ENCODE results near the gene ADD3.

ADD3 gene

GRCh38 chr10:110158051-110159005, 150.5 kb downstream of the ADD3 start:
- DNase-seq: no peak

GRCh38 chr10:110160081-110160480, 152.3 kb downstream of the ADD3 start:
- no peak for DNase-seq

GRCh38 chr10:110160522-110160921, 152.7 kb downstream of the ADD3 start:
- no peak for DNase-seq

GRCh38 chr10:110162741-110163145, 155.0 kb downstream of the ADD3 start:
- no peak for DNase-seq

- no peak for DNase-seq
These were observed 155.5 kb downstream of the ADD3 start for GRCh38 chr10:110163192-110163773.

GRCh38 chr10:110163841-110164240, 156.1 kb downstream of the ADD3 start:
- no peak for DNase-seq

- DNase-seq: peak in 1 of 2 experiments; percentile 52
These were observed 157.5 kb downstream of the ADD3 start for GRCh38 chr10:110165239-110165638.

GRCh38 chr10:110167149-110167548, 159.4 kb downstream of the ADD3 start:
- no peak for DNase-seq

GRCh38 chr10:110168601-110169481, 161.1 kb downstream of the ADD3 start:
- no peak for DNase-seq

GRCh38 chr10:110169586-110169985, 161.8 kb downstream of the ADD3 start:
- no peak for DNase-seq

GRCh38 chr10:110170142-110170971, 162.6 kb downstream of the ADD3 start:
- DNase-seq: no peak

- DNase-seq: no peak
These were observed 163.2 kb downstream of the ADD3 start for GRCh38 chr10:110171032-110171431.

GRCh38 chr10:110172155-110172554, 164.4 kb downstream of the ADD3 start:
- no peak for DNase-seq

GRCh38 chr10:110174201-110174600, 166.4 kb downstream of the ADD3 start:
- DNase-seq: no peak

- DNase-seq: no peak
These were observed 167.0 kb downstream of the ADD3 start for GRCh38 chr10:110174816-110175215.

GRCh38 chr10:110175406-110175805, 167.6 kb downstream of the ADD3 start:
- no peak for DNase-seq

GRCh38 chr10:110176141-110177030, 168.6 kb downstream of the ADD3 start:
- no peak for DNase-seq

GRCh38 chr10:110179220-110179619, 171.4 kb downstream of the ADD3 start:
- no peak for DNase-seq

- DNase-seq: no peak
These were observed 173.7 kb downstream of the ADD3 start for GRCh38 chr10:110181451-110181850.

- DNase-seq: no peak
These were observed 174.1 kb downstream of the ADD3 start for GRCh38 chr10:110181911-110182310.

GRCh38 chr10:110184398-110184797, 176.6 kb downstream of the ADD3 start:
- DNase-seq: no peak

Measured in activated T-cell treated with anti-CD3 and anti-CD28 coated beads, Interleukin-2, amount 50 U/mL, for 48 hours (primary cell).